ENCODE results near the gene PRKN.
A peak's percentile ranks its signal among the peaks of the same experiment; 100 is the strongest.

PRKN gene

DNA sequence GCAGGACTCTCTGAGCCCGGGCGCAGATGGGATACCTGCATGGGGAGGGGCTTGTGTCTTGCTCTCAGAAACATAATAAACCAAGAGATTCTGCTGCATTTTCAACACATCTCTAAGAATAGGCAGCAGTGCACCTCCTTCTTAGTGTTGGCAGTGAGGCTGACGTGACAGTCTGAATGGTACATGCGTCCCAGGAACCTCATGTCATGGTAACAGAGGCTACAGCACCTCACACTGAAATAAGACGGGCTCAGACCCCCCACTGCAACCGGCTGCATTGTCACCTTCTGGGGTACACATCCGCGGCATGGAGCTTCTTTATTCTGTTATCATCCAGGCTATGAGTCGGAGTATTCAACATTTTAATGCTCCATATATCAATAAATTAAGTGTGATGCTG, 1056.4 kb downstream of the PRKN start:
- no peak for DNase-seq
- TF ChIP-seq, protein P1, sequence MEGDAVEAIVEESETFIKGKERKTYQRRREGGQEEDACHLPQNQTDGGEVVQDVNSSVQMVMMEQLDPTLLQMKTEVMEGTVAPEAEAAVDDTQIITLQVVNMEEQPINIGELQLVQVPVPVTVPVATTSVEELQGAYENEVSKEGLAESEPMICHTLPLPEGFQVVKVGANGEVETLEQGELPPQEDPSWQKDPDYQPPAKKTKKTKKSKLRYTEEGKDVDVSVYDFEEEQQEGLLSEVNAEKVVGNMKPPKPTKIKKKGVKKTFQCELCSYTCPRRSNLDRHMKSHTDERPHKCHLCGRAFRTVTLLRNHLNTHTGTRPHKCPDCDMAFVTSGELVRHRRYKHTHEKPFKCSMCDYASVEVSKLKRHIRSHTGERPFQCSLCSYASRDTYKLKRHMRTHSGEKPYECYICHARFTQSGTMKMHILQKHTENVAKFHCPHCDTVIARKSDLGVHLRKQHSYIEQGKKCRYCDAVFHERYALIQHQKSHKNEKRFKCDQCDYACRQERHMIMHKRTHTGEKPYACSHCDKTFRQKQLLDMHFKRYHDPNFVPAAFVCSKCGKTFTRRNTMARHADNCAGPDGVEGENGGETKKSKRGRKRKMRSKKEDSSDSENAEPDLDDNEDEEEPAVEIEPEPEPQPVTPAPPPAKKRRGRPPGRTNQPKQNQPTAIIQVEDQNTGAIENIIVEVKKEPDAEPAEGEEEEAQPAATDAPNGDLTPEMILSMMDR (IDR thresholded peaks at IDR 0.05; ENCODE audit: low read depth, low read length), result no peak
- Histone ChIP-seq H3K27me3 (ENCODE audit: insufficient read depth, low read depth, severe bottlenecking) (no peaks in the 10 kb centered on the region), H3K36me3 (no peaks in the 10 kb centered on the region), H3K4me3 (ENCODE audit: low read depth, low read length) (no peak overlapping the region), H3K9me3 (ENCODE audit: severe bottlenecking) (no peaks in the 10 kb centered on the region), H3K27ac (no peak overlapping the region)

DNA sequence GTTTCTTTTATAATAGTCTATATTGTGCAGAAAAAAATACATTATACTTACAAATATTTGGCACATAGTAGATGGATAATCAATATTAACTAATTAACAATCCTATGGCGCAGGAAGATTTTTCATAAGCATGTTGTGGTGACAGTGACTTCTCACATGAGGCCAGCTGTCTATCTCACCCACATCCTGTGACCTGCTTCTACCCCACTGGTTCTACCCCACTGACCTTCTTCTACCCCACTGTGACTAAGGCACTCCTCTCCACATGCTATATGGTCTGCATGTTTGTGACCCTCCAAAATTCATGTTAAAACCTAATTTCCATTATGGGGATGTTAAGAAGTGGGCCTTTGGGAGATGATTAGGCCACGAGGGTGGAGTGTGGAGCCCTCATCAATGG, 1058.9 kb downstream of the PRKN start:
- DNase-seq, result no peak
- no peak overlapping the region for H3K27ac ChIP-seq
- H3K4me3 ChIP-seq (ENCODE audit: low read depth, low read length), result no peak overlapping the region
- no peaks in the 10 kb centered on the region for H3K9me3 ChIP-seq (ENCODE audit: severe bottlenecking)
- no peaks in the 10 kb centered on the region for H3K27me3 ChIP-seq (ENCODE audit: insufficient read depth, low read depth, severe bottlenecking)
- TF ChIP-seq, protein P1 (IDR thresholded peaks at IDR 0.05; ENCODE audit: low read depth, low read length), result no peak
- no peaks in the 10 kb centered on the region for H3K36me3 ChIP-seq

DNA sequence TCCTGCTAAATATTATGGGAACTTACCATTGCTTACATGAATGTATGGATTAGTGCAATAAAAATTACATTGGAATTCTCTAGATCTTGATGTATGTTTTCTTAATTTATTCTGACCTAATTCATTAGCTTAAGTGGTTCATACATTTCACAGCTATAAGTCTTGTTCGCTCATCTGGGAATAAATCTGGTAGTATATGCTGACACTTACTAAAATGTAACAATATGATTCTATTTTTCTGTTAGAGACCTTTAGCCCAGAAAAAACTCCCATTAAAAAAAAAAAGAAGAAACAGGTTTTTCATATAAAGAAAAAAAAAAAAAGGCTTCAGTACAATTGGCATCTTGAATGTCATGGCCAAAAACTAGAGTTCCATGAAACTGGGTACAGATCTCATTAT, 1059.6 kb downstream of the PRKN start:
- Histone ChIP-seq H3K36me3 (no peaks in the 10 kb centered on the region), H3K4me3 (ENCODE audit: low read depth, low read length) (no peak overlapping the region), H3K27me3 (ENCODE audit: insufficient read depth, low read depth, severe bottlenecking) (no peaks in the 10 kb centered on the region), H3K9me3 (ENCODE audit: severe bottlenecking) (no peaks in the 10 kb centered on the region), H3K27ac (no peak overlapping the region)
- TF ChIP-seq, protein P1 (IDR thresholded peaks at IDR 0.05; ENCODE audit: low read depth, low read length), result no peak
- DNase-seq, result no peak

DNA sequence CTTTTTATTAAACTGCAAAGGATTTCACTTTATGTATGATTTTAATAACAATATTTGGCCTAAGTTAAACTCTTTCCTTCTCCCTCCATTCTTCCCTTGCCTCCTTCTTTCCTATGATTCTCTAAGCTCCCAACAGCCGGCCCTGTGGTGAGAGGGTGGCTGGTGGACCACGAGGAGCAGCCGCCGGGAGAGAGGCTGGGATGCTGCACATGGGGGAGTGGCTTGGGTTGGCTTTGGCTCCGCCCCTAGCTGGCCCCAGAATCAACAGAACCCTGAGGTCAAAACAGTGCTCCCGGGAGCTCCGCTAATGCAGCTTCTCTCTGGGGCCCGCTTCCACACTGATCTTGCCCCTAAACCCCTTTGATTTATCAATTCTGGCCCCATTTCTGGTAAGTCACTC, 1063.9 kb downstream of the PRKN start:
- H3K27ac ChIP-seq, result no peak overlapping the region
- no peak for DNase-seq
- H3K27me3 ChIP-seq (ENCODE audit: insufficient read depth, low read depth, severe bottlenecking), result no peaks in the 10 kb centered on the region
- H3K36me3 ChIP-seq, result no peaks in the 10 kb centered on the region
- no peak overlapping the region for H3K4me3 ChIP-seq (ENCODE audit: low read depth, low read length)
- no peaks in the 10 kb centered on the region for H3K9me3 ChIP-seq (ENCODE audit: severe bottlenecking)
- TF ChIP-seq, protein P1 (IDR thresholded peaks at IDR 0.05; ENCODE audit: low read depth, low read length), result no peak

DNA sequence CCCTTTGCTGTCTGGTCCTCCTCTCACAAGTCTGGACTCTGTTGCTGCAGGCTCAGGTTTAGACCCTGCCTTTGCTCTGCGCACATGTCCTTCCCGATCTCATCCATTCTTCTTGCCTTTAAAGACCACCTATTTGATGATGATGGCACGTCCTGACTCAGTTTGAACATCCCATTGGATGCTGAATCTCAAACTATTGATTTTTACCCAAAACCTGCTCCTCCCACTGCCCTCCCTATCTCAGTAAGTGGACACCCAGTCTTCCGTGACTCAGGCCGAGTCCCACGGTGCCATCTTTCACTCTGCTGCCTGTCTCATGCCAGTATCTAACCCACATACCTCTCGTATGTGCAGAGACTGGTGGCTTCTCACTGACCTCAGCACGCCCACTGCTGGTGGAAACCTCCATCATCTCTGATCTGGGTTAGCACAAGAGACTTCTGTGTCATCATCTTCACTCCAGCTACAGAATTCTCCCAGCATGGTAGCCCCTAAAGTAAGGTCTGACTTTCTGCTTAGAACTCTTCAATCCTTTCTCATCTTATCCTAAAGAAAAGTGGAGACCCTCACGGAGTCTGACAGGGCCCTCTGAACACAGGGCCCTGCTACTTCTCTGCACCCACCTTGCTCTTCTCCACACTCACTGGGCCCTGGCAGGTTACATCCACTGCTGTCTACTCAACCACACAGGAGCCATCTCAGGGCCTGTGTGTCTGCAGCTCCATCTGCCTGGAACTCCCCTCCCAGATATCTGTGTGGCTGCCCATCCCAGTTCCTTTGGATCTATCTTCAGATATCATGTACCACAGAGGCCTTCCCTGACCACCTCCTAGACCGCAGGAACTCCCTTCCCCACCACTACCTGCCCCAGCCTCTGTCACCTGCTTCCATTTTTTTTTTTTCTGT, 1066.6 kb downstream of the PRKN start:
- no peaks in the 10 kb centered on the region for H3K9me3 ChIP-seq (ENCODE audit: severe bottlenecking)
- no peak overlapping the region for H3K27ac ChIP-seq
- H3K27me3 ChIP-seq (ENCODE audit: insufficient read depth, low read depth, severe bottlenecking), result no peaks in the 10 kb centered on the region
- no peak for DNase-seq
- H3K36me3 ChIP-seq, result no peaks in the 10 kb centered on the region
- TF ChIP-seq, protein P1 (IDR thresholded peaks at IDR 0.05; ENCODE audit: low read depth, low read length), result 0 out of 2 replicates have a peak, but pooled peaks have one; percentile 22
- no peak overlapping the region for H3K4me3 ChIP-seq (ENCODE audit: low read depth, low read length)
